Muscle layer of colon (tissue), 2 donors: ENCODE measurements around the gene STAMBPL1.
"Not testable (repeated sequence)": the region's sequence is repeated elsewhere in the genome, so short reads cannot be mapped to it uniquely, and the experiment has no call there.

Experiments
- H3K27ac ChIP-seq: one replicate; pipeline ENCODE4 v1.7.0; 2013; ENCODE audit warnings: low read depth, mild to moderate bottlenecking, low read length, moderate library complexity
- H3K27me3 ChIP-seq, 2 donors: one replicate each; pipeline ENCODE4 v1.7.0; 2013; ENCODE audit warnings: low read length in 2 of 2, mild to moderate bottlenecking in 2 of 2; ENCODE audit not compliant: insufficient read depth in 2 of 2, control insufficient read depth in 1 of 2
- H3K36me3 ChIP-seq: one replicate; pipeline ENCODE4 v1.7.0; 2013; ENCODE audit warnings: mild to moderate bottlenecking, low read length; ENCODE audit not compliant: insufficient read depth
- H3K4me1 ChIP-seq: one replicate; pipeline ENCODE4 v1.7.0; 2013; ENCODE audit warnings: mild to moderate bottlenecking, low read length; ENCODE audit not compliant: insufficient read depth
- H3K4me3 ChIP-seq, 2 donors: one replicate each; pipeline ENCODE4 v1.7.0; 2013; ENCODE audit warnings: low read length in 2 of 2, low read depth in 1 of 2, mild to moderate bottlenecking in 1 of 2, moderate library complexity in 1 of 2
- H3K9ac ChIP-seq: one replicate; pipeline ENCODE4 v1.7.0; 2013; ENCODE audit warnings: low read length
- H3K9me3 ChIP-seq: one replicate; pipeline ENCODE4 v1.7.0; 2013; ENCODE audit warnings: mild to moderate bottlenecking, low read length
- donor health status: abdominal sarcoma.
- donor health status: Adenocarcinoma of cecum.

Gene STAMBPL1

GRCh38 chr10:88879534-88880281 is at the start of gene STAMBPL1:
Gene STAMBPL1, plus strand, starts transcription at chr10:88880245. Its CDS starts 21,464 bp downstream, at chr10:88901709.
- Histone ChIP-seq H3K4me1 (peaks cover 8% of the 10 kb centered on the region), H3K9me3 (no peaks in the 10 kb centered on the region)

GRCh38 chr10:88830643-88831268 is 49.3 kb upstream of the STAMBPL1 start:
- H3K4me1 ChIP-seq: no peaks in the 10 kb centered on the region
- H3K36me3 ChIP-seq: no peaks in the 10 kb centered on the region
- H3K9me3 ChIP-seq: no peaks in the 10 kb centered on the region
- H3K4me3 ChIP-seq: no peak overlapping the region
- no peaks in the 10 kb centered on the region for H3K27me3 ChIP-seq
- no peak overlapping the region for H3K27ac ChIP-seq
- H3K9ac ChIP-seq: no peak overlapping the region

More at GRCh38 chr10:88879534-88880281, at the start of gene STAMBPL1:
- peak within 1 kb of the TSS; percentile 76 to 93 for H3K4me3 ChIP-seq
- peak within 1 kb of the TSS; percentile 79 for H3K27ac ChIP-seq
- no peaks in the 10 kb centered on the region for H3K27me3 ChIP-seq
- peak within 1 kb of the TSS; percentile 68 for H3K9ac ChIP-seq
- no peaks in the 10 kb centered on the region for H3K36me3 ChIP-seq

DNA sequence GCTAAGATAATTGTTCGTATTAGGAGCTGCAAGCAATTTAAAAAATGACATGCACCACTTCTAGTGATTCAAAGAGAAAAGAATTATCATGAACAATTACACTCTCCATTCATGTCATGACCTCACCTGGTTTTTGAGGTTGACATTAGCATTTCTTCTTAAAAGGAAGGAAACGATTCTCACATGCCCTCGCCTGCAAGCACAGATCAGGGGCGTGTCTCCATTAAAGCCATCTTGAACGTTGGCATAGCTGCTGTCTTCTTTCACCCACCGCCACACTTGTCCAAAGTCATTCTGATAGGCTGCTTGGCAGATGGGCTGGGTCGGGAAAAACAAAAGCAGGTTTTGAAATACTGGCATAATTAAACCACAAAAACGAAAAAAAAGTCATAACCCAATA is 48.3 kb upstream of the STAMBPL1 start:
- H3K9me3 ChIP-seq: no peaks in the 10 kb centered on the region
- H3K4me3 ChIP-seq: no peak overlapping the region
- H3K27ac ChIP-seq: no peak overlapping the region
- no peaks in the 10 kb centered on the region for H3K36me3 ChIP-seq
- H3K9ac ChIP-seq: no peak overlapping the region
- H3K27me3 ChIP-seq: no peaks in the 10 kb centered on the region
- no peaks in the 10 kb centered on the region for H3K4me1 ChIP-seq

GRCh38 chr10:88832376-88832775 is 47.7 kb upstream of the STAMBPL1 start:
- H3K27me3 ChIP-seq: no peaks in the 10 kb centered on the region
- no peak overlapping the region for H3K4me3 ChIP-seq
- no peaks in the 10 kb centered on the region for H3K4me1 ChIP-seq
- no peak overlapping the region for H3K9ac ChIP-seq
- H3K27ac ChIP-seq: no peak overlapping the region
- no peaks in the 10 kb centered on the region for H3K9me3 ChIP-seq
- H3K36me3 ChIP-seq: no peaks in the 10 kb centered on the region

- Histone ChIP-seq H3K36me3 (no peaks in the 10 kb centered on the region), H3K4me1 (no peaks in the 10 kb centered on the region), H3K9ac (no peak overlapping the region), H3K27me3 (no peaks in the 10 kb centered on the region), H3K9me3 (no peaks in the 10 kb centered on the region), H3K27ac (no peak overlapping the region), H3K4me3 (no peak overlapping the region)
Measured at GRCh38 chr10:88833156-88833555, 46.9 kb upstream of the STAMBPL1 start.

GRCh38 chr10:88833723-88834122 is 46.3 kb upstream of the STAMBPL1 start:
- Histone ChIP-seq H3K36me3 (no peaks in the 10 kb centered on the region), H3K27ac (no peak overlapping the region), H3K9me3 (no peaks in the 10 kb centered on the region)

GRCh38 chr10:88835096-88835909 is 44.7 kb upstream of the STAMBPL1 start:
- Histone ChIP-seq H3K36me3 (no peaks in the 10 kb centered on the region), H3K4me3 (no peak overlapping the region), H3K9ac (no peak overlapping the region), H3K27ac (no peak overlapping the region), H3K9me3 (no peaks in the 10 kb centered on the region), H3K27me3 (no peaks in the 10 kb centered on the region), H3K4me1 (no peaks in the 10 kb centered on the region)

More at GRCh38 chr10:88833723-88834122, 46.3 kb upstream of the STAMBPL1 start:
- H3K27me3 ChIP-seq: no peaks in the 10 kb centered on the region
- H3K4me3 ChIP-seq: no peak overlapping the region
- H3K9ac ChIP-seq: no peak overlapping the region
- no peaks in the 10 kb centered on the region for H3K4me1 ChIP-seq

DNA sequence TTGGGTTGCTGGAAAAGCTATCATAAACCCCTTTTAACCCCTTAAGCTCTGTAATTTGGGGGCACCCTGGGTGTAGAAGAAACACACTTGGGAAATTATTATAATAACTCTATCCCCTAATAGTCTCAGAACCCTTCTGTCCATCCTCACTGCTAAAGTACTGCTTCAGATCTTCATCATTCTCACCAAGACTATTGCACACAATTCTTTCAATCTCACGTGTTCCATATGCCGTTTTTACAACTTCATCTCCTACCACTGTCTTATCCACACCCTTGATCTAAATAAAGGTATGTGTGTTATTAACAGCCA is 44.2 kb upstream of the STAMBPL1 start:
- Histone ChIP-seq H3K9ac (no peak overlapping the region), H3K27ac (no peak overlapping the region), H3K9me3 (no peaks in the 10 kb centered on the region), H3K27me3 (no peaks in the 10 kb centered on the region), H3K4me3 (no peak overlapping the region), H3K36me3 (no peaks in the 10 kb centered on the region), H3K4me1 (no peaks in the 10 kb centered on the region)

GRCh38 chr10:88837632-88838031 is 42.4 kb upstream of the STAMBPL1 start:
- H3K27me3 ChIP-seq, H3K9ac ChIP-seq, H3K36me3 ChIP-seq, H3K27ac ChIP-seq, H3K9me3 ChIP-seq, H3K4me1 ChIP-seq, H3K4me3 ChIP-seq: not testable (repeated sequence)

GRCh38 chr10:88838766-88839350 is 41.2 kb upstream of the STAMBPL1 start:
- Histone ChIP-seq H3K27ac (no peak overlapping the region), H3K27me3 (no peaks in the 10 kb centered on the region)

GRCh38 chr10:88840104-88840503 is 39.9 kb upstream of the STAMBPL1 start:
- no peaks in the 10 kb centered on the region for H3K9me3 ChIP-seq
- no peaks in the 10 kb centered on the region for H3K4me1 ChIP-seq
- no peak overlapping the region for H3K4me3 ChIP-seq
- no peak overlapping the region for H3K9ac ChIP-seq
- H3K36me3 ChIP-seq: no peaks in the 10 kb centered on the region
- H3K27me3 ChIP-seq: no peaks in the 10 kb centered on the region
- no peak overlapping the region for H3K27ac ChIP-seq

More at GRCh38 chr10:88838766-88839350, 41.2 kb upstream of the STAMBPL1 start:
- no peak overlapping the region for H3K9ac ChIP-seq
- no peaks in the 10 kb centered on the region for H3K36me3 ChIP-seq
- H3K9me3 ChIP-seq: no peaks in the 10 kb centered on the region
- no peaks in the 10 kb centered on the region for H3K4me1 ChIP-seq
- no peak overlapping the region for H3K4me3 ChIP-seq
